ENCODE measurements around the gene MEN1. TPM values are rescaled to one million over a fixed set of nuclear protein-coding genes. Genes with fewer than 3 reads are reported as not detected.
A peak's percentile ranks its signal among the peaks of the same experiment; 100 is the strongest.

The MEN1 gene
- total RNA-seq, 6 donors from 2014 or later: 15.4 to 47.1 (median 24.4) TPM

DNA sequence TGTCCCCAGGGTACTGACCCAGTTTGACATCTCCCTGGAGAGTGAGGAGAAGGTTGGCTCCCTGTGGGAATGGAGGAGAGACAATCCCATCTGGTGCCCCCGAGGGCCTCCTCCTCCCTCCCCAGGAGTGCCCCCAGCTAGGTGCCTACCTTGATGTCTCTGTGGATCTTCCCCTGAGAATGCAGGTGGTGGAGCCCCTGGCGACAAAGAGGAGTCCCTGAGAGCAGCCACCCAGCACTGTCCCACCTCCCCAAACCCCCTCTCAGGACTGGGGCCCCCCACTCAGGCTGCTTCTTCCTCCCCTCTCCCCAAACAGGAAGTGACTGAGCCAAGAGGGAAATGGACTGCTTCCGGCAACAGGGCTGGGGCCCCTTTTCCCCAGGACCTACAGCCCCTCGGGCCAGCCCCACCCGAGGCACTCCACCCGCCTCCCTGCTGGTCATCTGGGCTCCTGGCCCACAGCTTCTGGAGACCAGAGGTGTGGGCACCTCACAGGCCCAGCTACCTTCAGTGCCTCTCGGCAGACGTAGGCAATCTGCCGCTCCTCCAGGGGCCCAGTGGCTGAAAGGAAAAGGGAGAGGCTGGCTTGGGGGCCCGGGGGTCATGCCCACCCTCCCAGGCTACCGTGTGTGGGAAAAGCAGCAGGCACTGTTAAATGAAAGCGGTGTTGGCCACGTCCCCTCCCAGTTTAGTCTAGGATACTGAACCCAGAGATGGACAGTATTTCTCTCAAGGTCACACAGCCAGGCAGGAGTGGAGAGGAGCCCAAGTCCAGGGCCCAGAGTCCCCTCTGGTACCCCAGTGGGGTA lies 8.6 kb downstream of the MEN1 start:
- TF ChIP-seq EP300 (IDR thresholded peaks at IDR 0.05): no peak
- TF ChIP-seq POLR2AphosphoS5 (IDR thresholded peaks at IDR 0.05): peak in 1 of 2 donors; percentile 29
- peaks cover 0 to 47% (median 16%) of the 10 kb centered on the region in 4 donors for H3K36me3 ChIP-seq
- ATAC-seq (ENCODE audit: low FRiP score in 2 of 2) (no peak), DNase-seq (no peak)
- H3K27me3 ChIP-seq: no peaks in the 10 kb centered on the region
- 37 to 58% methylated on average over 4 to 12 of the region's 13 CpGs for WGBS, 2 donors
- H3K27ac ChIP-seq: peak overlapping the region; percentile 69 to 91 (median 84)
- peaks cover 31 to 60% (median 42%) of the 10 kb centered on the region in 4 donors for H3K4me1 ChIP-seq
- no peaks in the 10 kb centered on the region for H3K9me3 ChIP-seq
- H3K4me3 ChIP-seq: peak overlapping the region; percentile 4 to 89 (median 77)

DNA sequence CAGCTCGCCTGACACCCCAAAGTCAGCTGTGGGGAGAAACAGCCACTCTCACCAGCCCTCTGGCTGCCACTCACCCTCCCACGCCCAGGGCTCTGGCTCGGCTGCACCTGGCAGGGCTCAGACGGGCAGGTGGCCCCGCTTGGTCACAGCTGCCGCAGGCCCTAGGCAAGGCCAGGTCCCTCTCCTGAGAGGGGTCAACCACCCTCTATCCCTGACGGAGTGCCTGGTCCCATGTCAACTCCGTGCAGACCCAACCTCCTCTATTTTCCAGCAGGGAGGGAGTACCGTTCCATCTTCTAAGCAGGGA lies 9.2 kb downstream of the MEN1 start:
- Histone ChIP-seq H3K4me1 (peaks cover 31 to 66% (median 44%) of the 10 kb centered on the region in 4 donors), H3K27me3 (no peaks in the 10 kb centered on the region), H3K4me3 (peak overlapping the region in 2 of 4 donors; percentile 75 to 89), H3K27ac (peak overlapping the region; percentile 69 to 91 (median 84)), H3K9me3 (no peaks in the 10 kb centered on the region), H3K36me3 (peaks cover 0 to 47% (median 23%) of the 10 kb centered on the region in 4 donors)
- 55 to 72% methylated on average over 4 to 7 of the region's 9 CpGs for WGBS, 2 donors
- TF ChIP-seq, protein P1, sequence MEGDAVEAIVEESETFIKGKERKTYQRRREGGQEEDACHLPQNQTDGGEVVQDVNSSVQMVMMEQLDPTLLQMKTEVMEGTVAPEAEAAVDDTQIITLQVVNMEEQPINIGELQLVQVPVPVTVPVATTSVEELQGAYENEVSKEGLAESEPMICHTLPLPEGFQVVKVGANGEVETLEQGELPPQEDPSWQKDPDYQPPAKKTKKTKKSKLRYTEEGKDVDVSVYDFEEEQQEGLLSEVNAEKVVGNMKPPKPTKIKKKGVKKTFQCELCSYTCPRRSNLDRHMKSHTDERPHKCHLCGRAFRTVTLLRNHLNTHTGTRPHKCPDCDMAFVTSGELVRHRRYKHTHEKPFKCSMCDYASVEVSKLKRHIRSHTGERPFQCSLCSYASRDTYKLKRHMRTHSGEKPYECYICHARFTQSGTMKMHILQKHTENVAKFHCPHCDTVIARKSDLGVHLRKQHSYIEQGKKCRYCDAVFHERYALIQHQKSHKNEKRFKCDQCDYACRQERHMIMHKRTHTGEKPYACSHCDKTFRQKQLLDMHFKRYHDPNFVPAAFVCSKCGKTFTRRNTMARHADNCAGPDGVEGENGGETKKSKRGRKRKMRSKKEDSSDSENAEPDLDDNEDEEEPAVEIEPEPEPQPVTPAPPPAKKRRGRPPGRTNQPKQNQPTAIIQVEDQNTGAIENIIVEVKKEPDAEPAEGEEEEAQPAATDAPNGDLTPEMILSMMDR (IDR thresholded peaks at IDR 0.05): no peak
- TF ChIP-seq POLR2A (IDR thresholded peaks at IDR 0.05) (no peak), POLR2AphosphoS5 (IDR thresholded peaks at IDR 0.05) (no peak), EP300 (IDR thresholded peaks at IDR 0.05) (no peak)
- DNase-seq (no peak), ATAC-seq (ENCODE audit: low FRiP score in 2 of 2) (no peak)

DNA sequence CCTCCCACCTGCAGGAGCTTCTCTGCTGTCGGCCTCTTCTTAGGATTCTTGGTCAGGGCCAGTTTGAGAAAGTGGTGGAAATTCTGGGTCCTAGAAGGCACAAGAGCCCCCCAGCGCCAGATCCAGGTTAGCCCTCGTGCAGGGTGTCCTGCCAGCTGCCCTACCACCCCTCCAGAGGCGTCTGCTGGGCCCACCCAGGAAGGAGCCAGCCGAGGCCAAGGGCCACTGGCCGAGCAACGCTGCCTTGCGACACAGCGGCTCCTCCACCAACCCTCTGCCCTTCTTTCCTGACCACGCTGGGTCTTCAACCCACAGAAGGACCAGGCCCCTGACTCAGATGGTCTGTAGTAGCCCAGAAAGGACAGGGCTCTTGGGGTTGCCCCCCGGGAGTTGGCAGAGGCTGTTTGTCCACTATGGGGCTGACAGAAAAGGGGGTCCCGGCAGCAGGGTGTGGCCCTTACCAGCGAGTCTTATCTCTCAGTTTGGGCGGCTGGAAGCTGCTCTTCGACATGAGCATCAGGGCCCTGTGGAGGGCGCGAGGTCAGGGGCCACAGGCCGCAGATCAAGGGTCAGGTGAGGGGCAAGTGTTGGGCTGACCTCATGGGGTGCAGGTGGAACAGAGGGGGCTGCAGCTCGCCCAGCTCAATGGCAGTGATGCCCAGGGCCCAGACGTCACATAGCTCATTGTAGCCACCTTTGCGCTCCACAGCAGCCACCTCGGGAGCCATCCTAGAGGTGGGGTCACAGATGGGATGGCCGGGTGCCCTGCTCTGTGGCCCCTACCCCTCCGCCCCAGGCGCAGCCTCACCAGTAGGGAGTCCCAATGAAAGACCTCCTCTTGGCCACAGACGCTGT lies 9.8 kb downstream of the MEN1 start:
- H3K27ac ChIP-seq: peak overlapping the region; percentile 69 to 91 (median 84)
- DNase-seq (no peak), ATAC-seq (ENCODE audit: low FRiP score in 2 of 2) (no peak)

DNA sequence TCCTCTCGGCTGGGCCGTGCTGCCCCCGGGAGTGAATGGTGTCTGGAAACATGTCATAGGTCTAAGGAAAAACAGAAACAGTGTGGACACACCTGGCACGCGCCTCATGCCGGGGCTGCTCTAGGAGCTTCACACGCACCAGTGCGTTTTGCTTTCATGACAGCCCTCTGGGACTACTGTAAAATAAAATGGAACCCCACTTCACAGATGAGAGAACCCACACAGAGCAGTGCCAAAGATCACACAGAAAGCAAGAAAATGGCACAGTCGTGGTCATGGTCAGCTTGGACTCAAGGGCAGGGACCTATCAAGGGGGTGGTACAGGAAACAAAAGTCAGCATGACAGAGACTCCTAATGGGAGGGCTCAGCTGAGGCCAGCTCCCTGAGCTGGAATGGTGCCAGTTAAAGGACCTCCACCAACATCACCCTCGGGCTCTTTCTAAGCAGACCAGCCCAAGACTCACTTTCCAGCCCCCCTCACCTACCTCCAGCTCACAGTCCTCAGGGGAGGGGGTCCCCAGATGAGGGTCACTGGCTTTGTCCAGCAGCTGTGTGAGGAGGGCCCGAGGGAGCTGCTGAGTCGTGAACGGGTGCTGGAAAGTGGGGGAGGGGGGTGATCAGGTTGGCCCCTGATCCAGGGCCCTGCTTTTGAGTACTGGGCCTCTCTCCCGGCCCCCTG lies 10.6 kb downstream of the MEN1 start:
- TF ChIP-seq EP300 (IDR thresholded peaks at IDR 0.05) (no peak), POLR2AphosphoS5 (IDR thresholded peaks at IDR 0.05) (peak in 1 of 2 donors; percentile 10)
- ATAC-seq (ENCODE audit: low FRiP score in 2 of 2): no peak
- H3K4me3 ChIP-seq: peak overlapping the region in 1 of 4 donors; percentile 89
- peak overlapping the region; percentile 57 to 91 (median 77) for H3K27ac ChIP-seq
- WGBS, 2 donors: 53 to 66% methylated on average over 10 to 14 of the region's 14 CpGs
- peaks cover 31 to 64% (median 44%) of the 10 kb centered on the region in 4 donors for H3K4me1 ChIP-seq
- DNase-seq: no peak
- no peaks in the 10 kb centered on the region for H3K27me3 ChIP-seq
- peaks cover 0 to 40% (median 18%) of the 10 kb centered on the region in 4 donors for H3K36me3 ChIP-seq
- no peaks in the 10 kb centered on the region for H3K9me3 ChIP-seq

More for the DNA sequence above, 9.8 kb downstream of the MEN1 start:
- no peaks in the 10 kb centered on the region for H3K9me3 ChIP-seq
- H3K4me1 ChIP-seq: peaks cover 31 to 67% (median 44%) of the 10 kb centered on the region in 4 donors
- TF ChIP-seq EP300 (IDR thresholded peaks at IDR 0.05) (no peak), POLR2AphosphoS5 (IDR thresholded peaks at IDR 0.05) (no peak), POLR2A (IDR thresholded peaks at IDR 0.05) (no peak)
- TF ChIP-seq, protein P1 (IDR thresholded peaks at IDR 0.05): no peak
- 68 to 72% methylated on average over 5 to 22 of the region's 26 CpGs for WGBS, 2 donors
- peak overlapping the region in 1 of 4 donors; percentile 89 for H3K4me3 ChIP-seq
- peaks cover 0 to 45% (median 24%) of the 10 kb centered on the region in 4 donors for H3K36me3 ChIP-seq
- H3K27me3 ChIP-seq: no peaks in the 10 kb centered on the region

DNA sequence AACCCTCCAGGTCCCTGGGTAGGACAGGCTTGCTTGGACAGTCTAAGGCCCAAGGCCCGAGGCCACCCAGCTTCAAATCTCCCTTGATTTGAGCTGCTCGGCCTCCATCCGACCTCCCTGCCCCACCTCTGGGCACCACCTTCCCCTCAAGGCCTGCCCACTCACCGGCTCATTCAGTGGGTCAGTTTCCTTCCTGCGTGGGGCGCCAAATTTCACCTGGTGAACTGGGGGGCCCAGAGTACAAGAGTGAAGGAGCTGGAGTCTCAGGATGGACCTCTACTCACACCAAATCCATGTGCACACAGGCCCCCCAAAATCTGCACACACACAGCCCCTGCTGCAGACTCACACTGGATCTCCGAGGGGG lies 11.1 kb downstream of the MEN1 start:
- 79 to 85% methylated on average over 4 to 7 of the region's 7 CpGs for WGBS, 2 donors
- H3K27ac ChIP-seq: peak overlapping the region in 3 of 4 donors; percentile 69 to 91 (median 74)
- H3K4me1 ChIP-seq: peaks cover 28 to 59% (median 42%) of the 10 kb centered on the region in 4 donors

More for the DNA sequence above, 11.1 kb downstream of the MEN1 start:
- Histone ChIP-seq H3K27me3 (no peaks in the 10 kb centered on the region), H3K4me3 (no peak overlapping the region), H3K36me3 (peaks cover 0 to 37% (median 16%) of the 10 kb centered on the region in 4 donors), H3K9me3 (no peaks in the 10 kb centered on the region)
- ATAC-seq (ENCODE audit: low FRiP score in 2 of 2) (no peak), DNase-seq (no peak)
- no peak for TF ChIP-seq EP300 (IDR thresholded peaks at IDR 0.05)
- TF ChIP-seq POLR2A (IDR thresholded peaks at IDR 0.05): no peak
- no peak for TF ChIP-seq POLR2AphosphoS5 (IDR thresholded peaks at IDR 0.05)
- TF ChIP-seq, protein P1 (IDR thresholded peaks at IDR 0.05): no peak

All from upper lobe of left lung (tissue), 6 donors.